Stimulated activated naive CD8-positive, alpha-beta T cell treated with anti-CD3 and anti-CD28 coated beads, Interleukin-15, Interleukin-2, amounts not matched to agents 100 ng/mL and 50 ng/mL, for 24 hours (primary cell): ENCODE data around the gene SLC2A8.

Source experiments
- H3K27ac Mint-ChIP-seq: one replicate; pipeline ENCODE4 v1.8.0; 2021; ENCODE audit warnings: mild to moderate bottlenecking, mixed read lengths
- H3K27me3 Mint-ChIP-seq: one replicate; pipeline ENCODE4 v1.8.0; 2021; ENCODE audit warnings: mixed read lengths
- H3K36me3 Mint-ChIP-seq: one replicate; pipeline ENCODE4 v1.8.0; 2021; ENCODE audit warnings: low read depth, mixed read lengths
- H3K4me1 Mint-ChIP-seq: one replicate; pipeline ENCODE4 v1.8.0; 2021; ENCODE audit warnings: low read depth, mixed read lengths
- H3K4me3 Mint-ChIP-seq: one replicate; pipeline ENCODE4 v1.8.0; 2021; ENCODE audit warnings: mild to moderate bottlenecking, mixed read lengths
- H3K9me3 Mint-ChIP-seq: one replicate; pipeline ENCODE4 v1.8.0; 2021; ENCODE audit warnings: mixed read lengths

Gene SLC2A8

GRCh38 chr9:127405344-127406125 lies 8.6 kb downstream of the SLC2A8 start:
- Mint-ChIP-seq H3K27me3 (peaks cover 29% of the 10 kb centered on the region), H3K36me3 (no peaks in the 10 kb centered on the region), H3K27ac (no peak overlapping the region), H3K9me3 (no peaks in the 10 kb centered on the region), H3K4me3 (no peak overlapping the region), H3K4me1 (no peaks in the 10 kb centered on the region)

GRCh38 chr9:127406799-127407491 lies 10.0 kb downstream of the SLC2A8 start:
- no peak overlapping the region for H3K4me3 Mint-ChIP-seq
- H3K36me3 Mint-ChIP-seq: no peaks in the 10 kb centered on the region
- no peaks in the 10 kb centered on the region for H3K4me1 Mint-ChIP-seq
- no peak overlapping the region for H3K27ac Mint-ChIP-seq
- H3K27me3 Mint-ChIP-seq: peaks cover 31% of the 10 kb centered on the region
- H3K9me3 Mint-ChIP-seq: no peaks in the 10 kb centered on the region

GRCh38 chr9:127407492-127407843 lies 10.5 kb downstream of the SLC2A8 start:
- peaks cover 33% of the 10 kb centered on the region for H3K27me3 Mint-ChIP-seq

GRCh38 chr9:127411122-127411521 lies 14.2 kb downstream of the SLC2A8 start:
- Mint-ChIP-seq H3K27ac (no peak overlapping the region), H3K9me3 (no peaks in the 10 kb centered on the region), H3K4me3 (no peak overlapping the region), H3K4me1 (no peaks in the 10 kb centered on the region), H3K27me3 (peaks cover 49% of the 10 kb centered on the region), H3K36me3 (no peaks in the 10 kb centered on the region)

More at GRCh38 chr9:127407492-127407843, 10.5 kb downstream of the SLC2A8 start:
- Mint-ChIP-seq H3K27ac (no peak overlapping the region), H3K36me3 (no peaks in the 10 kb centered on the region), H3K4me3 (no peak overlapping the region), H3K9me3 (no peaks in the 10 kb centered on the region), H3K4me1 (no peaks in the 10 kb centered on the region)

- no peaks in the 10 kb centered on the region for H3K9me3 Mint-ChIP-seq
- no peak overlapping the region for H3K27ac Mint-ChIP-seq
- H3K4me3 Mint-ChIP-seq: no peak overlapping the region
- H3K27me3 Mint-ChIP-seq: peaks cover 42% of the 10 kb centered on the region
- H3K36me3 Mint-ChIP-seq: no peaks in the 10 kb centered on the region
- no peaks in the 10 kb centered on the region for H3K4me1 Mint-ChIP-seq
Measured at GRCh38 chr9:127415141-127415540, 18.2 kb downstream of the SLC2A8 start.

- Mint-ChIP-seq H3K9me3 (no peaks in the 10 kb centered on the region), H3K27ac (no peak overlapping the region), H3K4me1 (no peaks in the 10 kb centered on the region), H3K27me3 (peaks cover 42% of the 10 kb centered on the region), H3K36me3 (no peaks in the 10 kb centered on the region), H3K4me3 (no peak overlapping the region)
Measured at GRCh38 chr9:127415657-127416056, 18.7 kb downstream of the SLC2A8 start.

- Mint-ChIP-seq H3K4me3 (no peak overlapping the region), H3K36me3 (no peaks in the 10 kb centered on the region), H3K9me3 (no peaks in the 10 kb centered on the region), H3K27ac (peak overlapping the region; percentile 49), H3K4me1 (peaks cover 4% of the 10 kb centered on the region), H3K27me3 (peaks cover 28% of the 10 kb centered on the region)
Measured at GRCh38 chr9:127417131-127418036, 20.4 kb downstream of the SLC2A8 start.

- peaks cover 26% of the 10 kb centered on the region for H3K27me3 Mint-ChIP-seq
- no peak overlapping the region for H3K27ac Mint-ChIP-seq
- peaks cover 11% of the 10 kb centered on the region for H3K4me1 Mint-ChIP-seq
- no peaks in the 10 kb centered on the region for H3K36me3 Mint-ChIP-seq
- no peak overlapping the region for H3K4me3 Mint-ChIP-seq
- no peaks in the 10 kb centered on the region for H3K9me3 Mint-ChIP-seq
Measured at GRCh38 chr9:127418037-127418471, 21.1 kb downstream of the SLC2A8 start.

- Mint-ChIP-seq H3K27me3 (peaks cover 17% of the 10 kb centered on the region), H3K4me3 (no peak overlapping the region), H3K9me3 (no peaks in the 10 kb centered on the region), H3K4me1 (peaks cover 17% of the 10 kb centered on the region), H3K36me3 (no peaks in the 10 kb centered on the region), H3K27ac (no peak overlapping the region)
Measured at GRCh38 chr9:127419348-127419747, 22.4 kb downstream of the SLC2A8 start.

GRCh38 chr9:127421057-127421456 lies 24.1 kb downstream of the SLC2A8 start:
- H3K4me1 Mint-ChIP-seq: peaks cover 34% of the 10 kb centered on the region
- H3K9me3 Mint-ChIP-seq: no peaks in the 10 kb centered on the region
- no peak overlapping the region for H3K4me3 Mint-ChIP-seq
- H3K27ac Mint-ChIP-seq: no peak overlapping the region
- peaks cover 3% of the 10 kb centered on the region for H3K27me3 Mint-ChIP-seq
- H3K36me3 Mint-ChIP-seq: peaks cover 13% of the 10 kb centered on the region

GRCh38 chr9:127422133-127422782 lies 25.3 kb downstream of the SLC2A8 start:
- peaks cover 45% of the 10 kb centered on the region for H3K4me1 Mint-ChIP-seq
- no peak overlapping the region for H3K27ac Mint-ChIP-seq
- H3K9me3 Mint-ChIP-seq: no peaks in the 10 kb centered on the region
- H3K27me3 Mint-ChIP-seq: no peaks in the 10 kb centered on the region
- peak overlapping the region; percentile 97 for H3K4me3 Mint-ChIP-seq
- peaks cover 20% of the 10 kb centered on the region for H3K36me3 Mint-ChIP-seq

GRCh38 chr9:127422787-127423186 lies 25.8 kb downstream of the SLC2A8 start:
- Mint-ChIP-seq H3K27ac (peak overlapping the region; percentile 99), H3K36me3 (peaks cover 23% of the 10 kb centered on the region), H3K4me1 (peaks cover 50% of the 10 kb centered on the region), H3K4me3 (peak overlapping the region; percentile 97), H3K9me3 (no peaks in the 10 kb centered on the region), H3K27me3 (no peaks in the 10 kb centered on the region)

- Mint-ChIP-seq H3K27ac (peak overlapping the region; percentile 99), H3K9me3 (no peaks in the 10 kb centered on the region), H3K36me3 (peaks cover 30% of the 10 kb centered on the region), H3K4me3 (peak overlapping the region; percentile 97), H3K27me3 (no peaks in the 10 kb centered on the region), H3K4me1 (peaks cover 57% of the 10 kb centered on the region)
Measured at GRCh38 chr9:127423476-127423933, 26.5 kb downstream of the SLC2A8 start.

GRCh38 chr9:127423934-127424675 lies 27.1 kb downstream of the SLC2A8 start, which contains the start of gene ZNF79:
Gene ZNF79 (plus strand): TSS chr9:127424382. CDS start chr9:127424788, 406 bp downstream.
- peaks cover 63% of the 10 kb centered on the region for H3K4me1 Mint-ChIP-seq
- H3K27ac Mint-ChIP-seq: peak within 1 kb of the TSS; percentile 99
- H3K27me3 Mint-ChIP-seq: no peaks in the 10 kb centered on the region
- H3K9me3 Mint-ChIP-seq: no peaks in the 10 kb centered on the region
- peak within 1 kb of the TSS; percentile 97 for H3K4me3 Mint-ChIP-seq
- peaks cover 36% of the 10 kb centered on the region for H3K36me3 Mint-ChIP-seq
